ENCODE data around the gene TEF. TPM values are rescaled to one million over a fixed set of nuclear protein-coding genes. Genes with fewer than 3 reads are reported as not detected.

TEF gene
- total RNA-seq, 1 experiment from 2014 or later, result 12.0 TPM

GRCh38 chr22:41341990-41342389 lies 39.8 kb upstream of the TEF start (continued):
- TF ChIP-seq, protein P1, sequence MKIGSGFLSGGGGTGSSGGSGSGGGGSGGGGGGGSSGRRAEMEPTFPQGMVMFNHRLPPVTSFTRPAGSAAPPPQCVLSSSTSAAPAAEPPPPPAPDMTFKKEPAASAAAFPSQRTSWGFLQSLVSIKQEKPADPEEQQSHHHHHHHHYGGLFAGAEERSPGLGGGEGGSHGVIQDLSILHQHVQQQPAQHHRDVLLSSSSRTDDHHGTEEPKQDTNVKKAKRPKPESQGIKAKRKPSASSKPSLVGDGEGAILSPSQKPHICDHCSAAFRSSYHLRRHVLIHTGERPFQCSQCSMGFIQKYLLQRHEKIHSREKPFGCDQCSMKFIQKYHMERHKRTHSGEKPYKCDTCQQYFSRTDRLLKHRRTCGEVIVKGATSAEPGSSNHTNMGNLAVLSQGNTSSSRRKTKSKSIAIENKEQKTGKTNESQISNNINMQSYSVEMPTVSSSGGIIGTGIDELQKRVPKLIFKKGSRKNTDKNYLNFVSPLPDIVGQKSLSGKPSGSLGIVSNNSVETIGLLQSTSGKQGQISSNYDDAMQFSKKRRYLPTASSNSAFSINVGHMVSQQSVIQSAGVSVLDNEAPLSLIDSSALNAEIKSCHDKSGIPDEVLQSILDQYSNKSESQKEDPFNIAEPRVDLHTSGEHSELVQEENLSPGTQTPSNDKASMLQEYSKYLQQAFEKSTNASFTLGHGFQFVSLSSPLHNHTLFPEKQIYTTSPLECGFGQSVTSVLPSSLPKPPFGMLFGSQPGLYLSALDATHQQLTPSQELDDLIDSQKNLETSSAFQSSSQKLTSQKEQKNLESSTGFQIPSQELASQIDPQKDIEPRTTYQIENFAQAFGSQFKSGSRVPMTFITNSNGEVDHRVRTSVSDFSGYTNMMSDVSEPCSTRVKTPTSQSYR (CRISPR knock-in tag; IDR thresholded peaks at IDR 0.05), result no peak
- no peak for TF ChIP-seq MLX (CRISPR knock-in tag; IDR thresholded peaks at IDR 0.05)

DNA sequence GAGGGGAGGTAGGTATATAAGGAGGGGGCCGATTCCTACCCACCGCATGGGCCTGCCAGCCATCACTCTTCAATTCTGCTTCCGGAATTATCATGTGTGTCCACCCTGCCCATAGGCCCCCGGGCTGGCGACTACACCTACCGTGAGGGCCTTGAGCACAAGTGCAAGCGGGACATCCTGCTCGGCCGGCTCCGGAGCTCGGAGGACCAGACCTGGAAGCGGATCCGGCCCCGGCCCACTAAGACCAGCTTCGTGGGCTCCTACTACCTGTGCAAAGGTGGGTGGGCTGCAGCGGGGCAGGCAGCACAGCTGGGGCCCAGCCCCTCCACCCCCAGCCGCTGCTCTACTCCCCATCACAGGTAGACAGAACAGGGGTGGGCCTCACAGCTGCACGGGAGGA lies 38.4 kb upstream of the TEF start:
- no peaks in the 10 kb centered on the region for H3K27me3 Mint-ChIP-seq (ENCODE audit: low read depth)
- ATAC-seq (no peak), DNase-seq (ENCODE audit: low spot score) (no peak)
- TF ChIP-seq GABPB1 (CRISPR knock-in tag; IDR thresholded peaks at IDR 0.05) (no peak), ZNF416 (CRISPR knock-in tag; IDR thresholded peaks at IDR 0.05) (no peak)
- no peaks in the 10 kb centered on the region for H3K9me3 Mint-ChIP-seq
- POLR2A ChIA-PET, result interaction anchor here (0.6 kb wide), 2 partner anchors 14 to 59 kb away, joined by 3 to 4 read pairs; no protein-coding TSS in a partner anchor
- no peak overlapping the region for H3K27ac Mint-ChIP-seq
- H3K36me3 Mint-ChIP-seq, result peaks cover 16% of the 10 kb centered on the region
- no peaks in the 10 kb centered on the region for H3K4me1 Mint-ChIP-seq
- CTCF ChIA-PET, result interaction anchor here (0.5 to 1.3 kb wide), 3 partner anchors 24 to 184 kb away, joined by 3 to 4 read pairs (median 3); no protein-coding TSS in a partner anchor
- H3K4me3 Mint-ChIP-seq, result no peak overlapping the region

- Mint-ChIP-seq H3K9me3 (no peaks in the 10 kb centered on the region), H3K27ac (peak overlapping the region; percentile 60; the same call in 1 of the 2 replicates), H3K27me3 (ENCODE audit: low read depth) (no peaks in the 10 kb centered on the region), H3K4me1 (no peaks in the 10 kb centered on the region), H3K36me3 (peaks cover 18% of the 10 kb centered on the region), H3K4me3 (no peak overlapping the region)
- DNase-seq (ENCODE audit: low spot score), result no peak
- ChIA-PET POLR2A (interaction anchor here (0.6 kb wide), 2 partner anchors 15 to 59 kb away, joined by 3 to 4 read pairs; no protein-coding TSS in a partner anchor), CTCF (interaction anchor here (0.5 to 1.3 kb wide), 3 partner anchors 24 to 183 kb away, joined by 3 to 4 read pairs (median 3); no protein-coding TSS in a partner anchor)
- TF ChIP-seq SMAD3 (CRISPR knock-in tag; IDR thresholded peaks at IDR 0.05; ENCODE audit: borderline replicate concordance) (no peak), ZNF425 (CRISPR knock-in tag; conservative IDR thresholded peaks at IDR 0.05) (no peak), ZNF396 (CRISPR knock-in tag; IDR thresholded peaks at IDR 0.05; ENCODE audit: borderline replicate concordance) (no peak)
- no peak for ATAC-seq
These were observed 38.0 kb upstream of the TEF start for GRCh38 chr22:41343717-41344116.

- peaks cover 20% of the 10 kb centered on the region for H3K36me3 Mint-ChIP-seq
- H3K27ac Mint-ChIP-seq, result peak overlapping the region; percentile 60
- H3K4me3 Mint-ChIP-seq, result no peak overlapping the region
- no peaks in the 10 kb centered on the region for H3K27me3 Mint-ChIP-seq (ENCODE audit: low read depth)
- CTCF ChIA-PET, result interaction anchor here (0.7 to 1.3 kb wide), 2 partner anchors 23 to 183 kb away, joined by 3 to 4 read pairs; no protein-coding TSS in a partner anchor
- no peak for DNase-seq (ENCODE audit: low spot score)
- no peaks in the 10 kb centered on the region for H3K4me1 Mint-ChIP-seq
- no peak for ATAC-seq
- POLR2A ChIA-PET, result no interaction called here
- no peaks in the 10 kb centered on the region for H3K9me3 Mint-ChIP-seq
- TF ChIP-seq TCF7 (CRISPR knock-in tag; IDR thresholded peaks at IDR 0.05; ENCODE audit: low read depth) (no peak), ZNF138 (CRISPR knock-in tag; conservative IDR thresholded peaks at IDR 0.05) (no peak), CTCF (IDR thresholded peaks at IDR 0.05) (no peak), SOX15 (CRISPR knock-in tag; IDR thresholded peaks at IDR 0.05) (no peak), ZNF317 (CRISPR knock-in tag; IDR thresholded peaks at IDR 0.05; ENCODE audit: borderline replicate concordance, low read depth) (no peak), ZNF232 (CRISPR knock-in tag; IDR thresholded peaks at IDR 0.05) (no peak), MAX (CRISPR knock-in tag; IDR thresholded peaks at IDR 0.05) (no peak), ZNF671 (CRISPR knock-in tag; IDR thresholded peaks at IDR 0.05) (no peak), ZNF425 (CRISPR knock-in tag; conservative IDR thresholded peaks at IDR 0.05) (no peak), MYBL2 (CRISPR knock-in tag; IDR thresholded peaks at IDR 0.05) (no peak)
- TF ChIP-seq, protein P2, sequence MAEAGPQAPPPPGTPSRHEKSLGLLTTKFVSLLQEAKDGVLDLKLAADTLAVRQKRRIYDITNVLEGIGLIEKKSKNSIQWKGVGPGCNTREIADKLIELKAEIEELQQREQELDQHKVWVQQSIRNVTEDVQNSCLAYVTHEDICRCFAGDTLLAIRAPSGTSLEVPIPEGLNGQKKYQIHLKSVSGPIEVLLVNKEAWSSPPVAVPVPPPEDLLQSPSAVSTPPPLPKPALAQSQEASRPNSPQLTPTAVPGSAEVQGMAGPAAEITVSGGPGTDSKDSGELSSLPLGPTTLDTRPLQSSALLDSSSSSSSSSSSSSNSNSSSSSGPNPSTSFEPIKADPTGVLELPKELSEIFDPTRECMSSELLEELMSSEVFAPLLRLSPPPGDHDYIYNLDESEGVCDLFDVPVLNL (CRISPR knock-in tag; IDR thresholded peaks at IDR 0.05; ENCODE audit: borderline replicate concordance, low read depth), result no peak
These were observed 37.5 kb upstream of the TEF start for GRCh38 chr22:41344189-41344788.

Data from WTC11 (cell line).